ENCODE results near the gene CRAMP1. TPM values are rescaled to one million over a fixed set of nuclear protein-coding genes. Genes with fewer than 3 reads are reported as not detected.
A peak's percentile ranks its signal among the peaks of the same experiment; 100 is the strongest.
"Not testable (repeated sequence)": the region's sequence is repeated elsewhere in the genome, so short reads cannot be mapped to it uniquely, and the experiment has no call there.

Gene CRAMP1
- total RNA-seq, 1 donor from 2014 or later, result 12.3 TPM

GRCh38 chr16:1700246-1700645 lies 88.1 kb downstream of the CRAMP1 start:
- Histone ChIP-seq H3K27ac (replicated peaks) (no peak overlapping the region), H3K9me3 (replicated peaks) (no peaks in the 10 kb centered on the region), H3K27me3 (ENCODE audit: low read depth) (no peaks in the 10 kb centered on the region), H3K4me1 (peaks cover 7% of the 10 kb centered on the region), H3K4me3 (no peak overlapping the region), H3K36me3 (peaks cover 46% of the 10 kb centered on the region)
- intact Hi-C loops (cut with micrococcal nuclease), result no loop called here
- DNase-seq, result no peak
- TF ChIP-seq, protein P1, sequence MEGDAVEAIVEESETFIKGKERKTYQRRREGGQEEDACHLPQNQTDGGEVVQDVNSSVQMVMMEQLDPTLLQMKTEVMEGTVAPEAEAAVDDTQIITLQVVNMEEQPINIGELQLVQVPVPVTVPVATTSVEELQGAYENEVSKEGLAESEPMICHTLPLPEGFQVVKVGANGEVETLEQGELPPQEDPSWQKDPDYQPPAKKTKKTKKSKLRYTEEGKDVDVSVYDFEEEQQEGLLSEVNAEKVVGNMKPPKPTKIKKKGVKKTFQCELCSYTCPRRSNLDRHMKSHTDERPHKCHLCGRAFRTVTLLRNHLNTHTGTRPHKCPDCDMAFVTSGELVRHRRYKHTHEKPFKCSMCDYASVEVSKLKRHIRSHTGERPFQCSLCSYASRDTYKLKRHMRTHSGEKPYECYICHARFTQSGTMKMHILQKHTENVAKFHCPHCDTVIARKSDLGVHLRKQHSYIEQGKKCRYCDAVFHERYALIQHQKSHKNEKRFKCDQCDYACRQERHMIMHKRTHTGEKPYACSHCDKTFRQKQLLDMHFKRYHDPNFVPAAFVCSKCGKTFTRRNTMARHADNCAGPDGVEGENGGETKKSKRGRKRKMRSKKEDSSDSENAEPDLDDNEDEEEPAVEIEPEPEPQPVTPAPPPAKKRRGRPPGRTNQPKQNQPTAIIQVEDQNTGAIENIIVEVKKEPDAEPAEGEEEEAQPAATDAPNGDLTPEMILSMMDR (IDR thresholded peaks at IDR 0.05; ENCODE audit: borderline replicate concordance), result no peak

GRCh38 chr16:1701216-1701878 lies 89.2 kb downstream of the CRAMP1 start:
- Histone ChIP-seq H3K4me1 (peaks cover 15% of the 10 kb centered on the region), H3K36me3 (peaks cover 35% of the 10 kb centered on the region), H3K27ac (replicated peaks) (no peak overlapping the region), H3K9me3 (replicated peaks) (no peaks in the 10 kb centered on the region), H3K4me3 (no peak overlapping the region), H3K27me3 (ENCODE audit: low read depth) (no peaks in the 10 kb centered on the region)
- intact Hi-C loops (cut with micrococcal nuclease), result no loop called here
- no peak for DNase-seq
- TF ChIP-seq, protein P1 (IDR thresholded peaks at IDR 0.05; ENCODE audit: borderline replicate concordance), result no peak

- H3K27me3 ChIP-seq (ENCODE audit: low read depth); intact Hi-C loops (cut with micrococcal nuclease); H3K9me3 ChIP-seq (replicated peaks): not testable (repeated sequence)
- H3K4me1 ChIP-seq, result peaks cover 54% of the 10 kb centered on the region
- peaks cover 14% of the 10 kb centered on the region for H3K36me3 ChIP-seq
- peak overlapping the region; percentile 97 for H3K4me3 ChIP-seq
- H3K27ac ChIP-seq (replicated peaks), result peak overlapping the region; percentile 98
- peak; percentile 22 for DNase-seq
Observed at GRCh38 chr16:1705324-1705687, 93.1 kb downstream of the CRAMP1 start.

GRCh38 chr16:1705688-1706385 lies 93.7 kb downstream of the CRAMP1 start, which contains the start of gene MAPK8IP3:
Gene MAPK8IP3, plus strand, starts transcription at chr16:1706195. Its CDS starts 145 bp downstream, at chr16:1706340.
- intact Hi-C loops (cut with micrococcal nuclease), result no loop called here
- TF ChIP-seq, protein P1 (IDR thresholded peaks at IDR 0.05; ENCODE audit: borderline replicate concordance), result peak; percentile 96
- Histone ChIP-seq H3K9me3 (replicated peaks) (no peaks in the 10 kb centered on the region), H3K4me1 (peaks cover 60% of the 10 kb centered on the region), H3K36me3 (peaks cover 12% of the 10 kb centered on the region), H3K27ac (replicated peaks) (peak within 1 kb of the TSS; percentile 98), H3K4me3 (peak within 1 kb of the TSS; percentile 97), H3K27me3 (ENCODE audit: low read depth) (no peaks in the 10 kb centered on the region)
- DNase-seq, result peak; percentile 89

DNA sequence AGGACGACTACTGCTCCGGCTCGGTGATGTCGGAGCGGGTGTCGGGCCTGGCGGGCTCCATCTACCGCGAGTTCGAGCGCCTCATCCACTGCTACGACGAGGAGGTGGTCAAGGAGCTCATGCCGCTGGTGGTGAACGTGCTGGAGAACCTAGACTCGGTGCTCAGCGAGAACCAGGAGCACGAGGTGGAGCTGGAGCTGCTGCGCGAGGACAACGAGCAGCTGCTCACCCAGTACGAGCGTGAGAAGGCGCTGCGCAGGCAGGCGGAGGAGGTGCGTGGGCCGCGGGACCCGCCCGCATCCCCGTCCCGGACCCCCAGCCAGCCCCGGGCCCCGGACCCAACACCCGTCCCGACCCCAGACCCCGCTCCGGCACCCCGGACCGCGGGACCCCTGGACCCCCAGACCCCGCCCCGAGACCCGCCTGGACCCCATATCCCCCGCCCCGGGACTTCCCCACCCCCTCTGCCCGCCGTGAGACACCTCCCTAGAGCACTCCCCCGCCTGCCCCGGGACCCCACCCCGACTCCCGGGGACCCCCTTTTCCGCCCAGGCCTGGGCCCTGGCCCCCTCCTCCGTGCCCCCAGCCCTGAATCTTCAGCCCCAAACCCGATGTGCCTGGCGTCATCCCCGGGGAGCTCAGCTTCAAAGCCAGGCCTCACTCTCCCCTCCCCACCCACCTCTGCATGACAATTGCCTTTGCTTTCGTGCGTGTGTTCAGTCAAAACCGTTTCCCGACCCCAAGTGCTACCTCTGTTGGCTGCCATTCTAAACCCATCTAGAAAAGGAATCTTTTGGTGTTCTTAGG lies 94.4 kb downstream of the CRAMP1 start:
- H3K9me3 ChIP-seq (replicated peaks), result no peaks in the 10 kb centered on the region
- DNase-seq, result no peak
- H3K36me3 ChIP-seq, result peaks cover 8% of the 10 kb centered on the region
- peak overlapping the region; percentile 98 for H3K27ac ChIP-seq (replicated peaks)
- intact Hi-C loops (cut with micrococcal nuclease), result no loop called here
- H3K27me3 ChIP-seq (ENCODE audit: low read depth), result no peaks in the 10 kb centered on the region
- TF ChIP-seq, protein P1 (IDR thresholded peaks at IDR 0.05; ENCODE audit: borderline replicate concordance), result no peak
- H3K4me3 ChIP-seq, result peak overlapping the region; percentile 97
- H3K4me1 ChIP-seq, result peaks cover 67% of the 10 kb centered on the region
